NCI-H446 treated with DMSO at 0.1 percent for 48 hours (cell line): ENCODE results near the gene MYBPC2.
A peak's percentile ranks its signal among the peaks of the same experiment; 100 is the strongest.
"Not testable (repeated sequence)": the region's sequence is repeated elsewhere in the genome, so short reads cannot be mapped to it uniquely, and the experiment has no call there.

Experiments
- DNase-seq: peaks from one replicate; lab custom pipeline; 2025; lab: John Stamatoyannopoulos, UW

The MYBPC2 gene

GRCh38 chr19:50432221-50433028, at the start of gene MYBPC2:
Gene MYBPC2 (plus strand): TSS chr19:50432892. CDS start chr19:50432954, 62 bp downstream.
- no peak for DNase-seq

- DNase-seq: no peak
Observed at GRCh38 chr19:50383001-50383851, 49.5 kb upstream of the MYBPC2 start.

GRCh38 chr19:50383852-50384684, 48.6 kb upstream of the MYBPC2 start, which contains the start of gene POLD1:
Gene POLD1 (plus strand): TSS chr19:50384347. CDS start chr19:50398852, 14,505 bp downstream.
- DNase-seq: peak; percentile 92

- DNase-seq: no peak
Observed at GRCh38 chr19:50384685-50385535, 47.8 kb upstream of the MYBPC2 start.

- DNase-seq: no peak
Observed at GRCh38 chr19:50387176-50387867, 45.4 kb upstream of the MYBPC2 start.

GRCh38 chr19:50387868-50388245, 44.8 kb upstream of the MYBPC2 start:
- DNase-seq: no peak

GRCh38 chr19:50390295-50390694, 42.4 kb upstream of the MYBPC2 start:
- DNase-seq: not testable (repeated sequence)

- DNase-seq: not testable (repeated sequence)
Observed at GRCh38 chr19:50390952-50391351, 41.7 kb upstream of the MYBPC2 start.

- no peak for DNase-seq
Observed at GRCh38 chr19:50392759-50393158, 39.9 kb upstream of the MYBPC2 start.

- DNase-seq: no peak
Observed at GRCh38 chr19:50393589-50393988, 39.1 kb upstream of the MYBPC2 start.

GRCh38 chr19:50394017-50394416, 38.7 kb upstream of the MYBPC2 start:
- no peak for DNase-seq

GRCh38 chr19:50398675-50399367, 33.9 kb upstream of the MYBPC2 start:
- no peak for DNase-seq

GRCh38 chr19:50399368-50399745, 33.3 kb upstream of the MYBPC2 start:
- no peak for DNase-seq

- DNase-seq: no peak
Observed at GRCh38 chr19:50401605-50402450, 30.9 kb upstream of the MYBPC2 start.

- DNase-seq: no peak
Observed at GRCh38 chr19:50402544-50403301, 30.0 kb upstream of the MYBPC2 start.

GRCh38 chr19:50406156-50406820, 26.4 kb upstream of the MYBPC2 start:
- DNase-seq: no peak

GRCh38 chr19:50406829-50407228, 25.9 kb upstream of the MYBPC2 start:
- DNase-seq: no peak

GRCh38 chr19:50409347-50409746, 23.3 kb upstream of the MYBPC2 start:
- no peak for DNase-seq
